GM19099 (cell line): ENCODE data around the gene FRMD5.

Experiments used
- POLR2A ChIP-seq: IDR thresholded peaks from 3 replicates; pipeline ENCODE4 v1.6.1; 2011; ENCODE audit warnings: low read depth; ENCODE audit not compliant: insufficient read length; ENCODE audit errors: extremely low read depth

Gene FRMD5

DNA sequence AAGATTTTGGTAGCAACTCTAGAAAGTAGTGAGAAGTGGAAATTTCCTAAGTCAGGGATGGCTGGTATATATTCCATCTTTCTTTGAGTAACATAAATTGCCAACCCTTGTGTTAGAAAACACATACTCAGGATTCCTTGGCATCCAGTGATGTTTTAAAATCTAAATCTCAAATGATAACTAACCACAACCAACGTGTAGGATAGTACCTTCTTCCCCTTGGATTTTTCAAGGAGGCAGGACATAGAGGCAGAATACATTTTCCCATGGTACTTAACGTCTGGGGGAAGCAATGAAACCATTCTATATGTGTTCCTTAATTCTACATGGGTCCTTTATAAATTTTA is 274.8 kb downstream of the FRMD5 start:
- no peak for TF ChIP-seq POLR2A

DNA sequence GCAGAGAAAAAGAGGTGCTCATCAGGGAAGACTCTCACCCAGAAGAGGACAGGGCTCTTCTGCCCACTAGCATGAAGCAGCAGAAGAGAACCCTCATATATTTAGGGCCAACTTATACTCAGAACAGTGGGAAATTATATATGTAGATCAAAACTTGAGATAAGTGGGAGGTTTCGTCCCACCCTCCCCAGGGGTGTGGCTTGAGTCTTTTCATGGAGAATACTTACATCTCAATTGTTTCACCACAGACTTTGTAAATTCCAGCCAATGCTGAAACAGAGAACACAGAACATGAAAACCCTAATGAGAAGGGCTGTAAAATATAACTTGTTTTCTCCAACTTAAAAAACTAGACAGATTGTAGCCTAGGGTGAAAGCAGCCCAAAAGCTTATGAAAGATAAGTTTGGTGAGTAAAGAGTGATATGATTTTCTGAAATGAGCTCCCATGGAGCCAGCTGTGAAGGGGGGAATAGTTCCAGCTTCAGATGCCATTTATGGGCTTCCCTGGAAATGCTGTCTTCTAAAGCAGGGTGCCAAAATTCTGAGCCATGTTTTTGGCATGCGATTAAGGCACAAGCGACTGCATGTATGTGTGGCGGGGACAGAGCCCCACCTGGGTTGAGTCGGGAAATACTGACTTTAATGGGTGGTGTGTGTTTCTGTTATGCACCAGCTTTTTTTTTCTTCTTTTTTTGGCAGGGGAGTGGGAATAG is 275.4 kb downstream of the FRMD5 start:
- no peak for TF ChIP-seq POLR2A

DNA sequence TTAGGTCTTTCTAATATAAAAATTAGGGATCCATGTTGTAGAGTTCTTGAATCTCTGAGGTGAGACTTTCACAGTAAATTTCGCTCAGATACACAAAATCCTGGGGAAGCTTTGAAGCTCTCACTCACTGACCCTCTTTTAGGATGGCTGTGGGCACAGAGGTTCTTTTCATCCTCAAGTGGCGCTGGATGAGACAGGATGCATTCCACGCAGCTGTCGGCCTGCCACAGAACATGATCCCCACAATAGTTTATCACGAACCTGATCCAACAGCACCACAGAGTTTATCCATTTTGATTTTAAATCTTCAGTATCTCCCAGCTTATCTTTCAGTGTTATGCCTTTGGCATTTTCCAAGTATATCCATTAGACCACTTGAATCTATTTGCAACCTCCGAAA is 276.4 kb downstream of the FRMD5 start:
- TF ChIP-seq POLR2A: no peak

DNA sequence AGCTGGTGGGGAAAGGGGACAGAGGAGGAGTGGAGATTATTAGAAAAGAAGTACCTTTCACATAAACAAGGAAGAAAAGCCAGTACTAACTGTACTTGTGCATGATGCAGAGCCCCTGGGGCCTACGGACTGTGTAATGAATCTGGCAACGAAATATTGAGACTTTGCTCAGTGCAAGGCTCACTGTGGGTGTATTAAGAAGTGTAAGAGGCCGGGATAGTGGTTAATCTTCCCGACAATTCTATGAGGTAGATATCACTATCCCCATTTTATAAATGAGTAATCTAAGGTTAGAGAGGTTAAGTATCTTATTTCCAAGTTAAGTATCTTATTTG is 278.8 kb downstream of the FRMD5 start:
- no peak for TF ChIP-seq POLR2A

DNA sequence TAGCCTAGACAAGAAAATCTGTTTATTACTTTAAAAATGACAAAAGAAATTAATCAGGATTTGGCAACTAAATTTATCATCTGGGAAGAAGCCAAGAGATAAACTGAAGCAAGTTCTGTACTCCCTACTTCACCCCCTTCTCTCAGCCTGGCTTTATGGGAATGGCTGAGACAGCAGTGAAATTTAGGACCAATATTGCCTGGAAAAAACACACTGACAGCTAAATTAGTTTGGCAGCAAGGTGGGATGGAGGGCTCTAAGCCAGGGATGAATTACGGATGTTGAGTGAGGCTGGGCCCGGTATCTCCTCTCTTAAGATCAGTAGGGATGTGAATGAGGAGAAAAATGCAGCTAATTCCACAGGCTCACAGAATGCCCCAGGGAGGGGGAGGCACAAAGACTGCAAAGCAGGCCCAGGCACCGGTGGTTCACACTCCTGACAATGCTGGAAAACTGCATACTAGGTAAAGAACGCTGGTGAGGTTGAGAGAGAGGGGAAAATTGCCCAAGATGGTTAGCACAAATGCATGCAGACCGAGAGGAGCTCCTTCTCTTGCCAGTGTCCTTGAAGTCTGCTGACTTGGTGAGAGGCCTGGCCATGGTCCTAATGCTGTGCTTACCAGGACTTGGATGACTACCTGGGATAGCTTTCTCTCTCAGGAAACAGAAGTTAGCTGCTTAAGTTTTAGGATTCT is 279.3 kb downstream of the FRMD5 start:
- TF ChIP-seq POLR2A: no peak

DNA sequence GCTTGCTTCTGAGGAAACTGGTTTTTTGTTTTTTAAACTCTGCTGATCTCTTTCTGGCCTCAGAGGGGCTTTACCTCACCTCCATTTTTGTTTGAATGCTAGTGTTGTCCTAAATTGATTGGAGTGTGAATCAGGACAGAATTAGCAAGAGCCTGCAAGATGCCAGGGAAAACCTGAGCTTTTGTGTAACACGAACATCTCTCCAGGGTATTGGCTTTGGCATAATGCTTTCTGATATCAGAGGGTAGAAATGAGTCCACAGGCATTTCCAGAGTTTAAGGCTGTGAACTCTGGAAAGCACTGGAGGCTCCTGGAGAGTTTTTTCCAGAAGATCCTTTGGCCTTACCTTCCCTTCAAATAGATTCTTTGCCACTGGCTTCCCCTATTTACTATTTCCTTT is 281.1 kb downstream of the FRMD5 start:
- TF ChIP-seq POLR2A: no peak

DNA sequence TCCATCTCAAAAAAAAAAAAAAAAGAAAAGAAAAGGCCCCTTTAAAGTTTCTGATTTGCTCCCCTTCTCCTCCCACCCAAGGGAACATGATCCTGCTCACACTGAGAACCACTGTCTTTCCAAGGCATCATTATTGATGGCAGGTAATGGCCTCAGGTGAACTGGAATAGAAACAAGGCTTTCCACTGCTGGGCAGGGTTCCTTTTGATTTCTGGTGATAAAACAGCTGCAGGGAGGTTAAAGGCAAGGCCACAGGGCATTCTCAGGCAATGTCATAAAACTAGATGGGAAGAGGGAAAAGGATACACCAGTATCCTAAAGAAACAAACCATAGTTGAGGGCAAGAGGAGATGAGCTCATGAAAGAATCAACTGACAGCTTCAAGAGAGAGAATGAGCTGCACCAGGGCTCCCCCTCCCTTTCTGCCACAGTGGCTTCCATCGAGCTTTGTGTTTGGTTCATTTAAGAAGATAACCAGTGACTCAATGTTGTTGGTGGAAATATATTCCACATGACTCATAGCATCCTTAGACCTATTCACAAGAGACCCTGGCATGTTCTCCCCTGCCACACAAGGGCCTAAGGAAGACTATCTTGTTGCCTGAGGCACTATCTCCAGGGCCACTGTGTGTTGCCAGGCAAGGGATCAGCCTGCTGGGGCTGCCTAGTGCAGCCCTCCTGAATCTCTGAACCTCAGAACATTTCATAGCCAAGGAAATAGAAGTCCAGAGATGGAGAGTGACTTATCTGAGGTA is 281.9 kb downstream of the FRMD5 start:
- no peak for TF ChIP-seq POLR2A

DNA sequence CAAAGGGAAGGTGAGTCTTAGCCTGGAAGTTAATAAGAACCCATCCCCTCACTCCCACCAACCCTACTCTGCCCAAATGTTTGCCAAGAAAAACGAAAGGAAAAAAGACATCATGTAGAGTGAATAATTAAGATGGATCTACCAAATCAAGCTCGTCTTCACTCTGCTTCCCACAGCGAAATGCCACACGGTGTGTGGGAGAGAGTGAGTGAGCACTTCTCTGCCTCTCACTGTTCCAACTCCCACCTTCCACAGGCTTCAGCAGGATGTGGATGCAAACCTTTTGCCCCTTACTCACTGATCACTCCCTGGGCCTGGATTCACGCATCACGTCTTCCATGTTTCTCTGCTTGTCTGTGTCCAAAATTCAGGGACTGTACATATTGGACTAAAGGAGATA is 282.9 kb downstream of the FRMD5 start:
- no peak for TF ChIP-seq POLR2A

DNA sequence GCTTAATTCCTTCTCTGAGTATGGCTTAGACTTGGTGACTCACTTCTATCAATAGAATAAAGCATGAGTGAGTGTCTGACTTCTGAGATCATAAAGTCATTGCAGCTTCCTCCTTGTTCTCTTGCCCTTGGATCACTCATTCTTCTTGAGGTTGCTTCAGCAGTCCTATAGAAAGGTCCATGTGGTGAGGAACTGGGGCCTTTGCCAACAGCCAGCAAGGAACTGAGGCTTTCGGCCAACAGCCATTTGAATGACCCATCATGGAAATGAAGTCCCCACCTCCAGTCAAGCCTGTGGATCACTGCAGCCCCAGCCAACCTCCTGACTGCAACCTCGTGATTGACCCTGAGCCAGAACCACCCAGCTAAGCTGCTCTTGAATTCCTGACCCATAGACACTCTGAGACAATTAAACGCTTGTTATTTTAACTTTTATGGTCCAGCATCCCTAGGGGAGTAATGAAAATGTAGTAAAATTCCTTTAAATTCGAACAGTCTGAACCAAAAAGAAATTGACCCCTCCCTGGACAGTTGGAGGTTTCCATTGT is 283.8 kb downstream of the FRMD5 start:
- no peak for TF ChIP-seq POLR2A

DNA sequence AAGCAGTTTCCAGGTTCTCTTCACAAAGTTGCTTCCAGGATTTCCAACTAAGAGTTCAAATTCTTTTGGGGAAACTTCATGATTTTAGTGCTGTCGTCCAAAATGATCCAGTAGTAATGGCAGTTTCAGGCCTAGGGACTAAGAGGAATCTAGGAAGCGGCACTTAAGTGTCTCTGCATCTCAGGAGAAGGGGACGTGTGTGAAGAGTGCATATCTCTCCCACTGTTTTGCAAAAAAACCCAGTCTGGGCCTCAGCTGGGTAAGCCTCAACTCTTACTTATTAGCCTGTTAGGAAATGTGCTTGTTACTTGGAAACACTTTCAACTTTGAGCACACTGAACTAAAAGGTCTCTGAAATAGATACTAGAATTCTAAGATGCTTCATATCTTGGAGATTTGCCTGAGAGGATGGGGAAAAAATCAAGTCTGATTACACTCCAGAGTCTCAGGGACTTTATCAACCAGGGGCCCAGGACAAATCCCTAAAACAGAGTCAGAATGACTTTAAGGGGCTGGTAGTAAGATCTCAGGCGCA is 286.5 kb downstream of the FRMD5 start:
- no peak for TF ChIP-seq POLR2A

DNA sequence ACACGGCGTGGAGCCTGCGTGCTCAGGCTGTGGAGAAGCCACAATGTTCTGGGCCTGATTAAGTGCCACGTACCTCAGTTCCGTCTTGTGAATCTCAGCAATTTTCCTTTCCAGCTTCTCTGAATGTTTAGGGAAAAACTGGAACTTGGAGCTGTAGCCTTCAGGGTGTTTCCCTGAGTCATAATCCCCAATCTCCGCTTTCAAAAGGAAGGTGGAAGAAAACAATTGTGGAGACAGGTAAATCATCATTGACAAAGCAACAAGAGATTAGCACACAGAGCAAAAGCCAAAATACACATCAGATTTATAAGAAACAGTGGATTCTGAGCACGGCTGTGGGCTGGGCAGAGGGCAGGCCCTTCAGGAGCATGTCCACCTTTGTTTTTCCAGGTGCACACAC is 289.3 kb downstream of the FRMD5 start:
- no peak for TF ChIP-seq POLR2A

DNA sequence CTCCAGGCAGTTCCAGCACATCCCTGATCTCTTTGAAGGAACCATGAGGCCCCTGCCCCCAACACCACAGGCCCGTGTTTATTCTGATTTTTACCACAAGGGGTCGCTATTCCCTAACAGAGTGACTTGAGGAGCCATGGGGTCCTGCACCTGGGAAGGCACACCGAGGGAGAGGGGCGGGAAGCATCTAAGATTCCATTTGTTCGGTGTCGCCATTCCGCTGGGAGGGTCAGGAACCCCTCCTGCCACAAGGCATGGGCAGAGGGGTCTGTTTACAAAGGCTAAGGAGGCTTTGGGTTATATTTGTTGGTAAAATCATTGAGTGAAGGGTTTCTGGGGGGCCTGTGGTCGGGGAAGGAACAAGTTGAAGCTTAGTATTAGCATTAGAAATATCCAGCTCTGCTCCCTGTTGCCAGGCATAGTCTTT is 291.2 kb downstream of the FRMD5 start:
- no peak for TF ChIP-seq POLR2A

DNA sequence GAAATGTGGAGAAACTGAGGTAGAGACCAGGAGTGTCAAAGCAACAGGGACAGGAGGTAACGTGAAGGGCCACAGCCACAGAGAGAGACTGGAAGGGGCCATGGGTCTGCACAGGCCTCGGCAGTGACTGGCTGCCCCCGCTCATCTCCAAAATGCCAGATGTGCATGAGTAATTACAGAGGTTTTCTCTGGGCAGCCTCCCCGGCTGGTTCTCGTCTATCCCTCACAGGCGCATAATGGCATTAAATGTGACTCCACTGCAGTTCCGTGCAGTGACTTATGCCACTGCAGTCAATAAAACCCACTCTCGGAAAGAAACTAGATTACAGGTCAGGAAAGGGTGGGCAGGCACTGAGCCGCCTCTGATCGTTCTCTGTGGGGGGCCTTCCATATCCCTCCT is 293.6 kb downstream of the FRMD5 start:
- TF ChIP-seq POLR2A: no peak

DNA sequence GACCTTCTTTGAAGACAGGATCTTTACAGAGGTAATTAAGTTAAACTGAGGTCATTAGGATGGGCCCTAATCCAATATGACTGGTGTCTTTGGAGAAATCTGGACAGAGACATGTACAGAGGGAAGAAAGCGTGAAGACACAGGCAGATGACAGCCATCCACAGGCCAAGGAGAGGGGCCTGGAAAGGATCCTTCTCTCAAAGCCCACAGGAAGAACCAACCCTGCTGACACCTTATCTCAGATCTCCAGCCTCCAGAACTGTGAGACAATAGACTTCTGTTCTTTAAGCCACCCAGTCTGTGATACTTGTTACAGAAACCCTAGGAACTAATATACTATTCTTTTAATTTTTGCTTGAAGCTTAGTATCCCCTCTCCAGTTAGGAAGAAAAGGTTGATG is 294.1 kb downstream of the FRMD5 start:
- no peak for TF ChIP-seq POLR2A

DNA sequence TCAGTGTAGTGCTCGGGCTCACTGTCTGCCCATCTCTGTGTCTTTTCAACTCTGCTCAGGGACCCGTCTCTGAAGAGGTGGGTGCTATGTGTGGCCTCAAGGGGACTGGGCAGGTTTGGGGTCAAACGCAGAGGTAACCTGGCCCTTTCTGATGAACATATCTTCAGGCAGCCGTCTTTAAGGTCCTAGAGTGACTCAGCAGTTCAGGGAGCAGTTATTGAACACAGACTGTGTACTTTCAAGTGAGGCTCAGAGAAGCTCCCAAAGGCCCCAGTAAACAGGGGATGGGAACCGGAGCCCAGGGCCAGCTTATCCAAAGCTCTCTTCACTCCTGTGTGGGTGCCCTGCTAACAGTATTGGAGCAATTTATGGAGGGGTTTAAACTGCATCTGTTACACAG is 295.1 kb downstream of the FRMD5 start:
- TF ChIP-seq POLR2A: no peak
